AG04450 (cell line): ENCODE measurements around the gene PRLR. TPM values are rescaled to one million over a fixed set of nuclear protein-coding genes. Genes with fewer than 3 reads are reported as not detected.

Source experiments
- CTCF ChIA-PET: fragments of 300-600, 350-600 bp; formaldehyde crosslinking; extraction: SDS; loops from one replicate; lab custom pipeline; 2022; ENCODE audit warnings: antibody characterized with exemption, inconsistent platforms; lab: Charles Lee
- POLR2A ChIA-PET: fragments of 350-600 bp; formaldehyde crosslinking; extraction: SDS; loops from one replicate; lab custom pipeline; 2021; ENCODE audit warnings: antibody characterized with exemption, inconsistent platforms; lab: Yijun Ruan, JAX
- DNase-seq: peaks from one replicate; pipeline ENCODE4 v3.0.0-alpha.2; 2011; ENCODE audit warnings: low read depth, low spot score
- H3K27ac ChIP-seq: one replicate; pipeline ENCODE4 v1.5.1; 2012; ENCODE audit warnings: low read depth, low read length, control low read depth
- H3K27me3 ChIP-seq: one replicate; pipeline ENCODE4 v1.6.0; 2012; ENCODE audit warnings: low read length; ENCODE audit not compliant: control insufficient read depth, insufficient read depth
- H3K4me3 ChIP-seq: 2 replicates; pipeline ENCODE4 v1.5.1; 2011; ENCODE audit warnings: mild to moderate bottlenecking, low read depth, low read length, control low read depth
- H3K9me3 ChIP-seq: 2 replicates; pipeline ENCODE4 v1.5.1; 2012; ENCODE audit warnings: low read length; ENCODE audit not compliant: control insufficient read depth, insufficient read depth
- polyA plus RNA-seq: library from polyadenylated mRNA; depleted of rRNA; stranded (reverse); fragments of >200 nt; gene quantifications from 2 replicates; pipeline ENCODE4 v1.2.3, GENCODE V29; 2011
- TF ChIP-seq, protein P1 (sequence below): IDR thresholded peaks from 2 replicates; pipeline ENCODE4 v1.5.1; 2011; ENCODE audit warnings: low read depth, low read length, control low read depth, inconsistent platforms

Gene PRLR
- polyA plus RNA-seq, 1 experiment = not detected

DNA sequence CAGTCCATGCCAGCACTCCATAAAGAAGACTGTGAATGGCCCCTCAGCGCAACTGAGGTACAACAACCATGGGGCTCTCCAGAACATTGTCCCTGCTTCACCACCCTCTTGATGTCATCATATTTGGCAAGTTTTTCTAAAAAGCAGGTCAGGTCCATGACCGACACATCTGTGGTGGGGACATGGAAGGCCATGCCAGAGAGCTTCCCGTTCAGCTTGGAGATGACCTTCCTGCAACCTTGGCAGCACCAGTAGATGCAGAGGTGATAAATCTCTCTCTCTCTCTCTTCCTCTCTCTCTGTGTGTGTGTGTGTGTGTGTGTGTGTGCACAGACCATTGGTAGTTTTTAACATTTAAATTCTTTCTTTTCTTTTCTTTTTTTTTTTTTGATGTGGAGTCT lies 147.1 kb downstream of the PRLR start:
- ChIA-PET CTCF (no interaction called here), POLR2A (no interaction called here)

DNA sequence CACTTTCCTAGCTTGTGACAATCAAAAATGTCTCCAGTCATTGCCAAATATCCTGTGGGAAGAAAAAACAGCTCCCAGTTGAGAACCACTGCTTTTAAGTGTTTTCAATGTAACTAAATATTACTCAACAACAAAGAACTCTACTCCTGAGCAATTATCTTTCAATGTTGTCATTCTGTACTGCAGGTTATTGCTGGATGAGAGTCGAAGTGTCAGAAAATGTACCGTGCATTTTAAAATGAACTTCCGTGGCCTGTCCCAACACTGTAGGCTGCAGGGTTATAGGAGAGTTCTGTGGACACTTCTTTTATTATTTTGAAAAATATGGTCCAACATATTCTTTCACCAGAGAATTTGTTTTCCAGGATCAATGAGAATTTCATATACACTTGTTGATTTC lies 147.8 kb downstream of the PRLR start:
- ChIA-PET CTCF (no interaction called here), POLR2A (no interaction called here)
- H3K27me3 ChIP-seq = peaks cover 3% of the 10 kb centered on the region
- DNase-seq = no peak
- no peak overlapping the region for H3K27ac ChIP-seq
- TF ChIP-seq, protein P1, sequence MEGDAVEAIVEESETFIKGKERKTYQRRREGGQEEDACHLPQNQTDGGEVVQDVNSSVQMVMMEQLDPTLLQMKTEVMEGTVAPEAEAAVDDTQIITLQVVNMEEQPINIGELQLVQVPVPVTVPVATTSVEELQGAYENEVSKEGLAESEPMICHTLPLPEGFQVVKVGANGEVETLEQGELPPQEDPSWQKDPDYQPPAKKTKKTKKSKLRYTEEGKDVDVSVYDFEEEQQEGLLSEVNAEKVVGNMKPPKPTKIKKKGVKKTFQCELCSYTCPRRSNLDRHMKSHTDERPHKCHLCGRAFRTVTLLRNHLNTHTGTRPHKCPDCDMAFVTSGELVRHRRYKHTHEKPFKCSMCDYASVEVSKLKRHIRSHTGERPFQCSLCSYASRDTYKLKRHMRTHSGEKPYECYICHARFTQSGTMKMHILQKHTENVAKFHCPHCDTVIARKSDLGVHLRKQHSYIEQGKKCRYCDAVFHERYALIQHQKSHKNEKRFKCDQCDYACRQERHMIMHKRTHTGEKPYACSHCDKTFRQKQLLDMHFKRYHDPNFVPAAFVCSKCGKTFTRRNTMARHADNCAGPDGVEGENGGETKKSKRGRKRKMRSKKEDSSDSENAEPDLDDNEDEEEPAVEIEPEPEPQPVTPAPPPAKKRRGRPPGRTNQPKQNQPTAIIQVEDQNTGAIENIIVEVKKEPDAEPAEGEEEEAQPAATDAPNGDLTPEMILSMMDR = no peak
- no peaks in the 10 kb centered on the region for H3K9me3 ChIP-seq
- H3K4me3 ChIP-seq = no peak overlapping the region

More for the DNA sequence above, 147.1 kb downstream of the PRLR start:
- Histone ChIP-seq H3K4me3 (no peak overlapping the region), H3K27ac (no peak overlapping the region), H3K27me3 (peaks cover 3% of the 10 kb centered on the region), H3K9me3 (no peaks in the 10 kb centered on the region)
- DNase-seq = no peak
- TF ChIP-seq, protein P1 = no peak

DNA sequence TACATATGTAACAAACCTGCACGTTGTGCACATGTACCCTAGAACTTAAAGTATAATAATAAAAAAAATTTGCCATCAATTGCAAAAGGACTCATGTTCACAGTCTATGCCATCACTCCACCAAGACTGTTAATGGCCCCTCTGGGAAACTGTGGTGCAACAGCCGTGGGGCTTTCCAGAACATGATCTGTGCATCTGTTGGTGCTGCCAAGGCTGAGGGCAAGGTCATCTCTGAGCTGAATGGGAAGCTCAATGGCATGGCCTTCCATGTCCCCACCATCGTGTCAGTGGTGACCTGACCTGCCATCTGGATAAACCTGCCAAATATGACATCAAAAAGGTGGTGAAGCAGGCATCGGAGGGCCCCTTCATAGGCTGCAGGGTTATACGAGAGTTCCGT lies 149.2 kb downstream of the PRLR start:
- H3K27ac ChIP-seq = no peak overlapping the region
- H3K4me3 ChIP-seq = no peak overlapping the region
- ChIA-PET CTCF (no interaction called here), POLR2A (no interaction called here)
- TF ChIP-seq, protein P1 = no peak
- DNase-seq = no peak
- H3K9me3 ChIP-seq = no peaks in the 10 kb centered on the region
- H3K27me3 ChIP-seq = peaks cover 3% of the 10 kb centered on the region

DNA sequence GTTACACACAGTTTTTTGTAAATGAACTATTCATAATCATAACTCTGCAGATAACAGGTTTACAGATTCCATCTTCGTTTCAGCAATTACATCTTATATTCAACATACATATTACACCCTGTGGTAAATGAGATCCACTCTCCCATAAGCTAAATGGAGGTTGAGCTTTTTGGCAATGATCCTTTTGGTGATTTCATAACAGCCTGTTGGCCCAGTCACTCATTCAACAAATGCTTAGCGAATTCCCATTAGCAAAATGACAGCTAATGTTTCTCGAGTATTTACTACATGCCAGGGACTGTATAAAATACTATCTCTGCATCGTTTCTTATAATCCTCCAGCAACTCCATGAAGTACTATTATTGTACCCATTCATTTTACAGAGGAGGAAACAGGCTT lies 157.1 kb downstream of the PRLR start:
- TF ChIP-seq, protein P1 = no peak
- ChIA-PET POLR2A (no interaction called here), CTCF (no interaction called here)
- Histone ChIP-seq H3K27ac (no peak overlapping the region), H3K27me3 (no peaks in the 10 kb centered on the region), H3K9me3 (no peaks in the 10 kb centered on the region), H3K4me3 (no peak overlapping the region)
- no peak for DNase-seq

DNA sequence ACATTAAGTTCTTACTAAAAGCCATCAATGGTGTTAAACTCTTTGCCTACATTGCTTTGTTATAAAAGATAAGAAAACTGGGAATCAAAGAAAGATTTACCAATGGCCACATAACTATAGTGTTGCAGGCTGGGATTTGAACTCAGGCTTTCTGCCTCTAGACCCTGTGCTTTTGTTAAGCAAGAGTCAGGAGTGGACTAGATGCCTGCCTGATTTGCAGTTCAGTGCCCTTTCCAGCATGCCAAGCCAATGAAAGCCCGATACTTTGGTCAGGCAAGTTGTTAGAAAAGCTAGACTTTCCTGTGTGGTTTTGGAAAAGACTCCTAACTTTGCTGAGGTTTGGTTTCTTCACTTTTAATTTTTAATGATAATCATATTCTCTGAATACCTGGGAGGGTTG lies 161.1 kb downstream of the PRLR start:
- Histone ChIP-seq H3K9me3 (no peaks in the 10 kb centered on the region), H3K4me3 (no peak overlapping the region), H3K27ac (no peak overlapping the region), H3K27me3 (no peaks in the 10 kb centered on the region)
- ChIA-PET POLR2A (no interaction called here), CTCF (no interaction called here)
- no peak for DNase-seq
- TF ChIP-seq, protein P1 = no peak
